Measurements from ENCODE around the gene PTOV1. TPM values are rescaled to one million over a fixed set of nuclear protein-coding genes. Genes with fewer than 3 reads are reported as not detected.
A peak's percentile ranks its signal among the peaks of the same experiment; 100 is the strongest.

PTOV1 gene
- total RNA-seq, 1 donor from 2014 or later: 124 TPM

DNA sequence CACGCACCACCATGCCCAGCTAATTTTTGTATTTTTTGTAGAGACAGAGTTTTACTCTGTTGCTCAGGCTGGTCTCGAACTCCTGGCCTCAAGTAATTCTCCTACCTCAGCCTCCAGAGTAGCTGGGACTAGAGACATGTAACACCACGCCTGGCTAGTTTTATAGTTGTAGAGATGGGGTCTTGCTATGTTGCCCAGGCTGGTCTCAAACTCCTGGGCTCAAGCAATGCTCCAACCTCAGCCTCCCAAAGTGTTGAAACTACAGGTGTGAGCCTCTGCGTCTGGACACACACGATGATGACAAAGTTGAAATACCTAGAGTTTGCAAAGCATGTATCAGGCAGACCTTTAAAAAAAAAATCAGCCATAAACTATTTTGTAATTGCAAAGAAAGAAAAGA lies 4.6 kb upstream of the PTOV1 start:
- no peak for DNase-seq
- Histone ChIP-seq H3K4me3 (no peak overlapping the region), H3K27ac (no peak overlapping the region), H3K4me1 (peaks cover 4% of the 10 kb centered on the region), H3K27me3 (ENCODE audit: low read depth) (no peaks in the 10 kb centered on the region), H3K36me3 (no peaks in the 10 kb centered on the region), H3K9me3 (no peaks in the 10 kb centered on the region)
- TF ChIP-seq CTCF (IDR thresholded peaks at IDR 0.05): no peak
- no peak for ATAC-seq
- intact Hi-C loops (cut with DNase I): no loop called here

GRCh38 chr19:49847731-49848696 lies 2.9 kb upstream of the PTOV1 start:
- Histone ChIP-seq H3K36me3 (no peaks in the 10 kb centered on the region), H3K27me3 (ENCODE audit: low read depth) (no peaks in the 10 kb centered on the region), H3K9me3 (no peaks in the 10 kb centered on the region), H3K4me1 (peaks cover 16% of the 10 kb centered on the region), H3K4me3 (no peak overlapping the region), H3K27ac (no peak overlapping the region)
- DNase-seq (no peak), ATAC-seq (no peak)
- intact Hi-C loops (cut with DNase I): no loop called here
- TF ChIP-seq CTCF (IDR thresholded peaks at IDR 0.05): no peak

DNA sequence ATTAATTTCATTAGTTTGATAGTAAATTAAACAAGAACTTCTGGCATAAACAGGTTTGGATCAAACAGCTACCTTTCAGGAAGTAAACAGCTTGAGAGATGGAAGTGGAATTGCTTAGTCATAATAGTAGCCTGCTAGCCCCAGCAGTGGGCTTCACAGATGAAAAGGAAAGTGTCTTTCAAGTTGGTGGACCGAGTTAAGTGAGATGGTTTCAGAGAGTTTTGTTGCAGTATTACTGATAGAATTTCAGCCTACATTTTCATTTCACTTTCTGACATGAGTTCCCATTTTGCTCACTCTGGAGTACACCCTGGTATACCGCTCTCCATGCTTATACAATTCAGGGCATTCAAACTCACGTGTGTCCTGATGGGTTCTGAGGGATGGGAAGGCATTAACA lies 2.0 kb upstream of the PTOV1 start:
- Histone ChIP-seq H3K4me3 (no peak overlapping the region), H3K4me1 (peaks cover 26% of the 10 kb centered on the region), H3K36me3 (no peaks in the 10 kb centered on the region), H3K9me3 (no peaks in the 10 kb centered on the region), H3K27me3 (ENCODE audit: low read depth) (no peaks in the 10 kb centered on the region), H3K27ac (no peak overlapping the region)
- intact Hi-C loops (cut with DNase I): no loop called here
- ATAC-seq (no peak), DNase-seq (no peak)
- TF ChIP-seq CTCF (IDR thresholded peaks at IDR 0.05): no peak

DNA sequence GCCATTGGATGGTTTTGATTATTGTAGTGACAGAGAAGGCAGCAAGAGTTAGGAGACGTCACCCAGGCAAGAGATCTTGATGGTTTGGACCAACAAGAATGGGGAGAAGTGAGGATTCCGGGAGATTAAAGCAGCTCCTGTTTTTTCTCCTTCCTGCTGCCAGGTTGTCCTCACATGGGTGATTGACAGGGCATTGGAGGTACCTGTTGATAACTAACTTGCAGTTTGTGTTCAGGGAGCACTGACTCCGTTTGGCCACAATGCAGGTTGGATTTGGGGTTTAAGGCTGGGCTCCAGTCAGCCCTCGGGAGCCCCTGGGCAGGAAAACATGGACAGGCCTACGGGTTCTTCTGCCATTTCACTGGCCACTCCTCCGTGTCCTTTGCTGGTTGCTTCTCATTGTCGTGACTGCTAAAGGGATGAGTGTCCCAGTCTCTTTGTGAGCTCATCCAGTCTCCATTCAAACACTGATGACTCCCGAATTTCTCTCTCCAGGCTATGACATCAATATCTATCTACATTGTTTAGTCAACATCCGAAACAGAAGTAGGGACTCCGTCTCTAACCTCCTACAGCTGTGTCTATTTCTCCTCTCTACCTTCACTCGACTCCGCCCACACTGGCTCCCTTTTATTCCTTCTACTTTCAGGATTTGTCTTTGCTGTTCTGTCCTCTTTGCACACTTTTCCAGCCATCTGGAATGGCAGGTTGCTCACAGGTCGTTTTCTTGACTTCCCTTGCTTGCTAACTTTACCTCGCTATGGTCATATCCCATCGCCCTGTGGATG lies 1.3 kb upstream of the PTOV1 start:
- H3K4me1 ChIP-seq: peaks cover 27% of the 10 kb centered on the region
- peaks cover 5% of the 10 kb centered on the region for H3K36me3 ChIP-seq
- ATAC-seq (no peak), DNase-seq (no peak)
- H3K27ac ChIP-seq: peak overlapping the region; percentile 99
- no peak for TF ChIP-seq CTCF (IDR thresholded peaks at IDR 0.05)
- intact Hi-C loops (cut with DNase I): no loop called here
- H3K9me3 ChIP-seq: no peaks in the 10 kb centered on the region
- H3K27me3 ChIP-seq (ENCODE audit: low read depth): no peaks in the 10 kb centered on the region
- H3K4me3 ChIP-seq: peak overlapping the region; percentile 96

GRCh38 chr19:49850221-49850486 lies 805 bp upstream of the PTOV1 start:
- H3K27ac ChIP-seq: peak overlapping the region; percentile 99
- no peak for ATAC-seq
- no peak for TF ChIP-seq CTCF (IDR thresholded peaks at IDR 0.05)
- H3K4me3 ChIP-seq: peak overlapping the region; percentile 96
- no peak for DNase-seq
- H3K4me1 ChIP-seq: peaks cover 27% of the 10 kb centered on the region
- H3K36me3 ChIP-seq: peaks cover 10% of the 10 kb centered on the region
- intact Hi-C loops (cut with DNase I): no loop called here
- no peaks in the 10 kb centered on the region for H3K27me3 ChIP-seq (ENCODE audit: low read depth)
- H3K9me3 ChIP-seq: no peaks in the 10 kb centered on the region

Measured in lower lobe of right lung (tissue), 2 donors.